GM18507 (cell line): Measurements from ENCODE around the gene PCSK6.

Source experiments
- DNase-seq: peaks from one replicate; pipeline ENCODE4 v3.0.0; 2011; ENCODE audit warnings: low read depth; ENCODE audit not compliant: insufficient read length; ENCODE audit errors: extremely low spot score
- FAIRE-seq: peaks from 2 replicates; lab custom pipeline; 2011; peaks lifted over from hg19 to GRCh38; lab: Jason Lieb, UNC

PCSK6 gene

GRCh38 chr15:101438482-101439284 lies 50.8 kb downstream of the PCSK6 start:
- DNase-seq = no peak
- FAIRE-seq = no peak

- FAIRE-seq (no peak), DNase-seq (no peak)
Observed at GRCh38 chr15:101437618-101438481, 51.7 kb downstream of the PCSK6 start.

- DNase-seq (no peak), FAIRE-seq (no peak)
Observed at GRCh38 chr15:101437209-101437608, 52.3 kb downstream of the PCSK6 start.

- FAIRE-seq = no peak
Observed at GRCh38 chr15:101436526-101436925, 53.0 kb downstream of the PCSK6 start.

GRCh38 chr15:101435761-101436160 lies 53.7 kb downstream of the PCSK6 start:
- no peak for FAIRE-seq
- DNase-seq = no peak

More at GRCh38 chr15:101436526-101436925, 53.0 kb downstream of the PCSK6 start:
- no peak for DNase-seq

GRCh38 chr15:101434032-101434920 lies 55.2 kb downstream of the PCSK6 start:
- no peak for FAIRE-seq
- no peak for DNase-seq

- no peak for FAIRE-seq
- no peak for DNase-seq
Observed at GRCh38 chr15:101433396-101433795, 56.1 kb downstream of the PCSK6 start.

- FAIRE-seq (no peak), DNase-seq (no peak)
Observed at GRCh38 chr15:101432982-101433381, 56.5 kb downstream of the PCSK6 start.

- no peak for DNase-seq
- no peak for FAIRE-seq
Observed at GRCh38 chr15:101431748-101432147, 57.8 kb downstream of the PCSK6 start.

GRCh38 chr15:101431301-101431700 lies 58.2 kb downstream of the PCSK6 start:
- no peak for FAIRE-seq
- no peak for DNase-seq

- DNase-seq = no peak
- no peak for FAIRE-seq
Observed at GRCh38 chr15:101429646-101430045, 59.9 kb downstream of the PCSK6 start.

- no peak for DNase-seq
Observed at GRCh38 chr15:101429191-101429590, 60.3 kb downstream of the PCSK6 start.

GRCh38 chr15:101428758-101429157 lies 60.7 kb downstream of the PCSK6 start:
- no peak for FAIRE-seq

More at GRCh38 chr15:101429191-101429590, 60.3 kb downstream of the PCSK6 start:
- FAIRE-seq = no peak

GRCh38 chr15:101427606-101428487 lies 61.7 kb downstream of the PCSK6 start:
- no peak for DNase-seq
- no peak for FAIRE-seq

More at GRCh38 chr15:101428758-101429157, 60.7 kb downstream of the PCSK6 start:
- DNase-seq = no peak

- no peak for DNase-seq
- no peak for FAIRE-seq
Observed at GRCh38 chr15:101426761-101427333, 62.7 kb downstream of the PCSK6 start.

GRCh38 chr15:101425787-101426365 lies 63.6 kb downstream of the PCSK6 start:
- DNase-seq (no peak), FAIRE-seq (no peak)

GRCh38 chr15:101424984-101425383 lies 64.5 kb downstream of the PCSK6 start:
- no peak for DNase-seq
- no peak for FAIRE-seq

- DNase-seq (no peak), FAIRE-seq (no peak)
Observed at GRCh38 chr15:101420232-101420631, 69.3 kb downstream of the PCSK6 start.
